ENCODE measurements around the gene FAM135A. TPM values are rescaled to one million over a fixed set of nuclear protein-coding genes. Genes with fewer than 3 reads are reported as not detected.
A peak's percentile ranks its signal among the peaks of the same experiment; 100 is the strongest.

The FAM135A gene
- total and polyA plus RNA-seq, 2 of the 13 experiments (the other 11 are each of a cell fraction or from before 2014, with no cell fraction given): 26.9 to 31.5 TPM

- no peak for TF ChIP-seq ISX (CRISPR knock-in tag; conservative IDR thresholded peaks at IDR 0.05)
- TF ChIP-seq DNMT1 (CRISPR knock-in tag; IDR thresholded peaks at IDR 0.05): 0 out of 2 replicates have a peak, but pooled peaks have one; percentile 55
- TF ChIP-seq NRL (CRISPR knock-in tag; IDR thresholded peaks at IDR 0.05; ENCODE audit: borderline replicate concordance): peak; percentile 95
- no peak for TF ChIP-seq ZKSCAN5 (CRISPR knock-in tag; IDR thresholded peaks at IDR 0.05)
- TF ChIP-seq IKZF4 (CRISPR knock-in tag; IDR thresholded peaks at IDR 0.05; ENCODE audit: borderline replicate concordance, low read depth, not compliant biosample characterization): no peak
- TF ChIP-seq ARID2 (CRISPR knock-in tag; IDR thresholded peaks at IDR 0.05; ENCODE audit: borderline replicate concordance): no peak
- TF ChIP-seq ZNF564 (CRISPR knock-in tag; IDR thresholded peaks at IDR 0.05): no peak
- TF ChIP-seq ZNF12 (CRISPR knock-in tag; IDR thresholded peaks at IDR 0.05): no peak
- peak; percentile 75; the same call in 1 of the 2 replicates for TF ChIP-seq SNAPC4 (CRISPR knock-in tag; IDR thresholded peaks at IDR 0.05)
- TF ChIP-seq FIP1L1 (IDR thresholded peaks at IDR 0.05; ENCODE audit: borderline replicate concordance, insufficient read depth, low read depth, low read length): 0 out of 2 replicates have a peak, but pooled peaks have one; percentile 24
- peak; percentile 78; the same call in 1 of the 2 replicates for TF ChIP-seq MEIS1 (CRISPR knock-in tag; IDR thresholded peaks at IDR 0.05; ENCODE audit: borderline replicate concordance)
- no peak for TF ChIP-seq SATB2 (CRISPR knock-in tag; IDR thresholded peaks at IDR 0.05)
- TF ChIP-seq ZNF580 (CRISPR knock-in tag; IDR thresholded peaks at IDR 0.05; ENCODE audit: borderline replicate concordance, low read depth): peak; percentile 83
- TF ChIP-seq KDM5A (IDR thresholded peaks at IDR 0.05; ENCODE audit: borderline replicate concordance, low read length): no peak
- TF ChIP-seq ETV6 (CRISPR knock-in tag; conservative IDR thresholded peaks at IDR 0.05): 0 out of 2 replicates have a peak, but pooled peaks have one; percentile 17
- TF ChIP-seq TIGD3 (CRISPR knock-in tag; IDR thresholded peaks at IDR 0.05; ENCODE audit: borderline replicate concordance): peak; percentile 88
- TF ChIP-seq ZNF205 (CRISPR knock-in tag; IDR thresholded peaks at IDR 0.05): no peak
- TF ChIP-seq SKI (IDR thresholded peaks at IDR 0.05; ENCODE audit: partially characterized antibody): no peak
Measured at GRCh38 chr6:70566751-70567382, 153.6 kb downstream of the FAM135A start, which contains the start of gene SDHAF4 (continued).
